HG02588 (cell line): ENCODE data around the gene SLCO3A1.

ENCODE experiments used
- ATAC-seq: cut with Tn5 transposase; IDR thresholded peaks from one replicate; pipeline ENCODE4 v1.9.1; 2021; ENCODE audit warnings: mild to moderate bottlenecking, moderate library complexity; ENCODE audit not compliant: unreplicated experiment

SLCO3A1 gene

DNA sequence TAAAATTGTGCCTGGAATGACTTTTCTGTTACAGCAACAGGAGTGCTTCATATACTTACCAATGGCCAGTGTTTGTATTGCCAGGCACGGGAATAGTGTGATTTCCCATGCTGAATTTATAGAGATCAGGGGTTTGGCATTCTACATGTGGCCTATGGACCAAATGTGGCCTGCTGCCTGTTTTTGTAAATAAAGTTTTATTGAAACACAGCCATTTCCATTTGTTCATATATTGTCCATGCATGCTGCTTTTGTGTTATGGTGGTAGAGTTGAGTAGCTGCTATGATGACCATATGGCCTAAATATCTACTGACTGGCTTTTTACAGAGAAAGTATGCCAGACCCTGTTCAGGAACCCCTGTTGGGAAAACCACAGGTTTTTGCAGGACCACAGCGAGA, 55.6 kb downstream of the SLCO3A1 start:
- ATAC-seq: no peak

DNA sequence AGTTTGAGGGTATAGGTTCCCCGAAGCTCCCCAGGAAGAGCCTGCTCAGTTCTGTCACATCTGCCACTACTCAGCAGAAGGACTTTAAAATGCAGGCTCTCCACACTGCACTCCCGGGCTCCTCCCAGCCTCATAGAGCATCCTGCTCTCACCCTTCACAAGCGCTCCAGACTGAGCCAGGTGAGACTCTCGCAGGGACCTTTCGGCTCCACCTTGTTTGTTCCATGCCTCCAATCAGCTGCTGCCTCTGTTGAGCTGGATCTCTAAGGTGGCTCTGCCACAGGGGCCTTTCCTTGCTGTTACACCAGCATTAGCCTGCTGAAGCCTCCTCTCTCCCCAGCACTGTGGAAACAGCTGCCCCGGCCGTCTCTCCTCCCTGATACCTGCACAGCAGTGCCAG, 56.1 kb downstream of the SLCO3A1 start:
- ATAC-seq: no peak

DNA sequence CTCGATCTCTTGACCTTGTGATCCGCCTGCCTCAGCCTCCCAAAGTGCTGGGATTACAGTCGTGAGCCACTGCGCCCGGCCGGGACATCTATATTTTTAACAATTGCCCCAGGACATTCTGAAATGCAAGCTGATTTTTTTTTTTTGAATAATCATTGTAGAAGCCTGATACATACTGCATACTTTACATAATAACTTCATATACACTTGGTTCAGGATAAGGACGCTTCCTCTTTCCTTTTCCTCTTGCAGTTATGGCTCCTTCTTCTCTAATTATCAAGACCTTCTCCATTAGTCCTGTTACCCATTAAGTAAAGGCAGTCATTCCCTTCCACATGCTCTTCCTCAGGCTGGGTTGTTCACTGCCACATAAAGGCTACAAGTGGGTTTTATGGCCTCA, 58.3 kb downstream of the SLCO3A1 start:
- ATAC-seq: no peak

DNA sequence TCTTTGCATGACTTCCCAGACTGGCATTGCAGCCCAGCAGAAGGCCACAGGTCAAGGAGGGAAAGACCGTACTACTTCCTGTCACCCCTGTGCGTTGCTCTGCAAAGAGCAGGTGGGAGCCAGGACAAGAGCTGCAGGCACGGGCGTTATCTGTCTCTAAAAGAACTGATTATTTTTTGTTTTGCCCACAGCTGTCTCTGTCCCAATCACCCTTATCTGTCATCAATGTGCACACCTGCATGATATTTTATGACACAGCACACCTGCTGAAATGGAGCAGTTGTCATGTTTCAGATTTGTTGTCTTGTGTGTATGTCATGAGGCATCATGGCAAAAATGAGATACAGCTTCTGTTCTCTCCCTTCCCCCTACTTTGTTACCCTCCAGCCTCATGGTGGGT, 58.8 kb downstream of the SLCO3A1 start:
- no peak for ATAC-seq

DNA sequence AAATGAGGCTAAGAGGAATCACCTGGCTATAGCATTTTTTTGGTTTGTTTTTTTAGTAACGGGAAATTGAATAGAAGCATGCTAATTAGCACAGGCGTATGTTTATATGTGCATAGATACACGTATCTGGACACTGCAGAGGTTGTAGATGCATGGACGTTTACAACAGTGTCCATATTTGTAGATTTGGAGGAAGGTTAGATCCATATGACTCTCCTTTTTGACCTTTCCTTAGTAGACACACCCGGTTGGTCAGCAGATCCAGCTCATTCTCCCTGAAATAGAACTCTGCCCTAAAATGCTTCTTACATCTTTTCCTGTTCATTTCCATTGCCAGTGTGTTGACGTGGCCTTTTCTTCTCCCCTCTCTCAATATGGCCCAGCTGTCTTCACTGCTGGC, 60.1 kb downstream of the SLCO3A1 start:
- ATAC-seq: no peak

DNA sequence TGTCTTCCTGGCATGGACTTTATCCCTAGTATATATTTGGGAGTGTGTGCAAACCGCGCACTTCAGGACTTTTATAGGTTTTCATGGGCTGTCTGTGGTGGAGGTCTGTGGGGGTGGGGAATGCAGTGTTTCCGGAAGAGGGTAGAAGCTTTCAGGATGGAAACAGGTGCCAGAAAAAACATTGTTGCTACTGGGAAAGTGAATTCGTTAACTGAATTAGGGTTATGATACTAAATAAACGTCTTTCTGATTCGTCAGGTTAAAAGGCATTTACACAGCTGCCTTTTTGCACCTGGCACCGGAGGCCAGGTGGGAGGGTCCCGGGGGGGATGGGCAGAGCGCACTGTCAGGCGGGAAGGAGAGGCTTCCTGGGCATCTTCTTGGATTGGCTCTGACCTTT, 62.1 kb downstream of the SLCO3A1 start:
- ATAC-seq: no peak

DNA sequence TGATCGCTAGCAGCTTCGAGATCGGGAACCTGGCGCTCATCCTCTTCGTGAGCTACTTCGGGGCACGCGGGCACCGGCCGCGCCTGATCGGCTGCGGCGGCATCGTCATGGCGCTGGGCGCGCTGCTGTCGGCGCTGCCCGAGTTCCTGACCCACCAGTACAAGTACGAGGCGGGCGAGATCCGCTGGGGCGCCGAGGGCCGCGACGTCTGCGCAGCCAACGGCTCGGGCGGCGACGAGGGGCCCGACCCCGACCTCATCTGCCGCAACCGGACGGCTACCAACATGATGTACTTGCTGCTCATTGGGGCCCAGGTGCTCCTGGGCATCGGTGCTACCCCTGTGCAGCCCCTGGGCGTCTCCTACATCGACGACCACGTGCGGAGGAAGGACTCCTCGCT, 62.5 kb downstream of the SLCO3A1 start:
- no peak for ATAC-seq

DNA sequence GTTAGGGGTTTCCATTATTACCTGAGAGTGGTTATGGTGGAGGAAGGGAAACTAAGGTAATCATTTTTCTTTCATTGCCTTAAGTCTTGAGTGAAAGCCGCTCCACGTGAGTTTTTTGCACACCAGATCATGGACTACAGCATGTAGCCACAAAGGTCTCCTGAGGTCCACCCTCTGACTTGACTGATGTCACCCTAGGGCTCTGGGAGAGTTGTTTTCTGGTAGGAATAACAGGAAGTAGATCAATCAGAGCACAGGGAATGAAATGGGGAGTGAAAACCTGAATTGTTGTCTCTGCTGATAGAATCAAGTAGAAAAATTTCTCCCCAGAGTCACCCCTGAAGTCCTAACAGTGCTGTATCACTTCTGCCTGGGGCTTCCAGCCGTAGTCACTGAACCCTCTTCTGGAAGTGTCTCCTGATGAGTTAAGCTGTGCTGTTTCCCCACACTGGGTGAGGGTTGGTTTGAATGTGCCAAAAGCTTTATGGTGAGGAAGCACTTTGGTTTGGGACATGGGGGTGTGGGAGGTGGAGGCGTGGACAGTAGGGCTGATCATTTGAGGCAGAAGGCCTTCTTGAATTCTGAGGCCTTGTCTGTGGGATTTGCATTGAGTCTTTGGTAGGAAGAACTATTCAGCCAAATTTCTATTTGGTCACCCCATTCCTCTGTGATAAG, 64.3 kb downstream of the SLCO3A1 start:
- ATAC-seq: no peak

DNA sequence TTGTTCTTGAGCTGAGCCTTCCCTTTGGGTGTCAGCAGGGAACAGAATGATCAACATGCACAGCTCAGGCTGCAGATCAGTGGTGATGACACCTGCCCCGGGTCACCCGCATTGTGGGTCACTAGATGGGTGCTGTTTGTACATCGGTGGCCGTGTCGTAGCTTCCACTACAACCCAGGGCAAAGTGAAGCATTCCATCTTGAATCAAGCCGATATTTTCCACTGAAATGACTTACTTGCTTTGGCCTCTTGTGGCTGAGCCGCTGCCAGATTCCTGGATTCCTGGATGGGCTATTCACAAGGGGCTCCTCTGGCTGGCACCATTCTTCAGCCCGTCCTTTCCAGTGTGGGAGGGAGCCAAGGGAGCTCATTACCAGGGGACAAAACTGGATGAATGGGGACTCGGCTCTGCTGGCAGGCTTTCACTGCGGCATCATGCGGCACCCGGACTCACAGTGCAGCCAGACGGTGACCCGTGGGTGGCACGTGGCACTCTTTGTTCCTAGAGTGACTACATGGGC, 65.6 kb downstream of the SLCO3A1 start:
- ATAC-seq: no peak

DNA sequence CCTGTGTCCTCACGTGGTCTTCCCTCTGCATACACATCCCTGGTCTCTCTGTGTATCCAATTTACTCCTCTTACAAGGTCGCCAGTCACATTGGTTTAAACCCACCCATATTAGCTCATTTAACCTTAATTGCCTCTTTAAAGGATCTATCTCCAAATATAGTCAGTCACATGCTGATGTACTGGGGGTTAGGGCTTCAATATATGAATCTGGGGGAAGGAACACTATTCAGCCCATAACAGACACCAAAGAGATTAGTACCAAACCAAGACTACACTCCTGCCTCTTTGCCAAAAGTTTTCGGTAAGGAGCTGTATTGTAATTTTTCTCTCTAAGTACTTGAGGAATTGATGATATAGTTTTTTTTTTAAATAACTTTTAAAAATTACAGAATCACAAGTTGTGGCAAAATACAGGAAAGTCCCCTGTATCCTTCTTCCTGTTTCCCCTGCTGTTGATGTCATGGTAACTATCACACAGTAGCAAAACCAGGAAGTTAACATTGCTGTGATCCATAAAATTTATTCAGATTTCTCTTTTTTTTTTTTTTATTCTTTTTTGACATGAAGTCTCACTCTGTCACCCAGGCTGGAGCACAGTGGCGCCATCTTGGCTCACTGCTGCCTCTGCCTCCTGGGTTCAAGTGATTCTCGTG, 67.8 kb downstream of the SLCO3A1 start:
- ATAC-seq: no peak

DNA sequence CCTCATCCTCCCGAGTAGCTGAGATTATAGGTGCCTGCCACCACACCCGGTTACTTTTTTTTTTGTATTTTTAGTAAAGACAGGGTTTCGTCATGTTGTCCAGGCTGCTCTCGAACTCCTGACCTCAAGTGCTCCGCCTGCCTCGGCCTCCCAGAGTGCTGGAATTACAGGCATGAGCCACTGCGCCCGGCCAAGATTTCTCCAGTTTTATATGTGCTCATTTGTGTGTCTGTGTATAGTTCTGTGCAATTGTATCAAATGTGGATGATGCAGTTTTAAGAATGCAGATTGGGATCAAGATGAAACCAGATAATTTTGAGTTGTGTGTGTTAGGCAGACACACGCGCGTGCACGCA, 68.3 kb downstream of the SLCO3A1 start:
- ATAC-seq: no peak

DNA sequence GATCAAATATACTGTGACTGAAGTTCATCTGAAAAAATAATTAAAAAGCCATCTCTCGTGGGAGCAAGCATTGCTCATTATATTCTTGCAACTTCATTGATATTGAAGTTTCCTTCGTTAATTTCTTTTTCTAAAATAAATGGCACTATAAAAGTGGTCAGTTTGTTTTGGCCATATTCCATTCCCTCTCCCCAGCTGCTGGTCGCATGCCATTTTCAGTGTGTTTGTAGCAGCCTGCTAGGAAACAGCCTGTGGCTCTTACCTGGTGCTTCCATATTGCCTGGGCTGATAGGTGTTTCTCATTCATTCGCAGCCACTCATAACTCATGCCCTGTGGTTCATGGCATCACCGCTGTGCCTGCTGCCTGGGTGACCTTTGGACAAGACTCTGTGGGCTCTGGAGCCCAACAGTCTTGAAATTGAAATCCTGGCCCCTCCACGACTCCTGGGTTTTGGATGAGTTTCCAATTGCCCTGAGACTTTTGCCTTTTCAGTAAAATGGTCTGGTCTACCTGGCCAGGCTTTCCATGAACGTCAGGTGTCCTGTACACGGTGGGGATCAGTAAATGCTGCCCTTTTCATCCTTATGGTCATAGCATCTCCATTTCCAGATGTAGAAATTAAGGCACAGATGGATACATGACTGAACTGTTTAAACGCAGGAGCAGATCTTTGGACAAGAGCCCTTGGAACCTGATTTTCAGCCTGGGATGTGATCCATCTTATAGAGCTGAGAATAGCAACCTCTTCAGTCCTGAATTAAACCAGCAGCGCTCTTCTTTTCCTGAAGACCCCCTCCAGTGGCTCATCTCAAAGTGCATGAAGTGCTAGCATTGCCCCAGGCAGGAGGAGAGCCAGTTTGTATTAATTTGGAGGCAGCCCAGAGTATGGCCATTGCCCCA, 69.4 kb downstream of the SLCO3A1 start:
- ATAC-seq: no peak

DNA sequence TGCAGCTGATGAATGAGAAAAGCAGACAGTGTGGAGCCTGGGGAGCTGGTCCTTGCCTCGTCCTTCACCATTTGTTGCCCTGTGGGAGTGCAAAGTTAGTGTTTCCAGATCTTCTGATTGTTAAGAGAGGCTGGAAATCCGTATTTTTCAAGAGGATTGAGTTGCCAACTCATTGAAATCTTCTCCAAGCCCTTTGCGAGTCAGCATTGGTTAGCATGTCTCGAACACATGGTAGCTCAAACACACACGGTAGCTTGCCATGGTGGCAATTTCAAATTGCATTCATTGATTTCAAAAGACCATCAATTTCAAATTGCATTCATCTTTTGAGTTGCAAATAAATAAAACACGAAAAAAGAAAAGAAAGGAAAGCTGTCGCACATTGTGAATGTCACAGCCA, 70.7 kb downstream of the SLCO3A1 start:
- ATAC-seq: no peak

DNA sequence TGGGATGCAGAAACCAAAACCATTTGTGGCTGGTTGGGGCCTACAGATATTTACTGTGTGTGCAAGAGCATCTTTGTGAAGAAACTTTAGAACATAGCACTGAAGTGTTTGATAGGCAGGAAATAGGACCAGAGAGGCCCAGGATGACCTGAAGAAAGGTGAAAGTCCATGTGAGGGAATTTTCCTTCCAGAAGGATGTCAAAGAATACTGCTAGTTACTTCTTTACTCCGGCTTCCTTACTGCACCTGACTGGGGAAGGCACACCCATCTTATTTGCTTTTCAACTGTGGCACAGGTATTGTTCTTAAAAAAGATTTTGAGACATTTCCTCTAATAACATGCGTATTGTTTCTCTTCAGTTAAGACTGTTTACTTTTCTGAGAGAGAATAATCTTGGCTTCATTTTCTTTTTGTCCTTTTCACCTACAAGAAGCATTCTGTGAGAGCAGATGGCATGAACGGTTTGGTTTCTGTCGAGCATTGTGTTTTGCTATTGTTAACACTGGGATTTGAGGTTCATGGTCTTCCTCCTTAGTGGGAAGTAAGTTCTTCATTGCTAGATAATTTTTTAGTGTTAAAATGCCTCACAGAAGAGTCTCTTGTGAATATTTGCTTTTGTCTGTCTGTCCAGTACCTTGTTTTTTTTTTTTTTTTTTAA, 71.5 kb downstream of the SLCO3A1 start:
- ATAC-seq: no peak

DNA sequence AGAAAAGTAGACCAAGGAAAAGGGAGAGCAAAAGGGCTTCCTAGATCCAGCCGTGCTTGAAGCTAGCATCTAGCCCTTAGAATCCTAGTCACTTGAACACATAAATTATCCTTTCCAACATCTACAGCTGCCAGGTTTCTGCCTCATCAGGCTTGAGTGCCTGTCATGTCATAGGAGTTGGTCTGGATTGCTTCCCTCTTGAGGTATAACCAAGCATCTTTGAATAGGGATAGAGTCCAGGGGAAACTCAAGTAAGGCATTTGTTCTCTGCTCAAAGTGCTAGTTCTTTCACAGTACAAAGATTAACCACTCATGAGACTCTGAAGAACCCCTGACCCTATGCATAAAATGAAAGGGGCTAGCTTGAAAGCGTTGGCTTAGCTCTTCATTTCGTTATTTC, 72.3 kb downstream of the SLCO3A1 start:
- ATAC-seq: no peak

DNA sequence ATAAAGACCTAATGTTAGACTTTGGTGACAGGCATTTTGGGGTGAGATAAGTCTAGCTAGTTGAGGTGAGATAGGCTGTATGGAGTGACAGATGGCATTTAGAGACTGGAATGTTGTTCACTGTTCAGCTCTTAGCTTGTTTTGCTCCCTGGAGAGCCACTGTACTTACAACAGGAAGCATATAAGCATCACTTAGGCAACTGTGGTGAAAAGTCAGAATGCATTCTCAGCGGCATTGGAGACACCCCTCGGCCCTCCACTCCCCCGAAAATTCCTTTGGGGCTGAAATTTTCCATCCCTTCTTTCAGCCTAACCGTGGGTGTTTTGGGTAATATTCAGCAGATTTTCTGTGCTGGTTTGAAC, 73.4 kb downstream of the SLCO3A1 start:
- ATAC-seq: no peak

DNA sequence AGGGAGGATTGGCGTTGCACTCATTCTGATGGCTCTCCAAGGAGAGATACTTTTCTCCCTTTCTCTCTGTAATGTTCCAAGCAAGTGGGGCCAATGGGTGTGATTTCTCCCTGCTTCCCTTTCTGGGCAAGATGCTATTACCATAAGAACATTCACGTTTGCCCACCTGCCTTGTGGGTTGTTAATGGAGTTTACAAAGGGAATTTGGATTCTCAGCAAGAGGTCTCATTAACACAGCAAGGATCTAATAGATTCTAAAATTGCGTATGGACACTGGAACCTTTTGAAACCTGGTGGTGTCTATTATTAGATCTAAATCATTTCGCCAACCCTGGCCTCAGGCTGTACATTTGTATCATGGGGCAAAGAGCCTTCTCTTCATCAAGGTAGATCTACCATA, 74.1 kb downstream of the SLCO3A1 start:
- ATAC-seq: no peak

DNA sequence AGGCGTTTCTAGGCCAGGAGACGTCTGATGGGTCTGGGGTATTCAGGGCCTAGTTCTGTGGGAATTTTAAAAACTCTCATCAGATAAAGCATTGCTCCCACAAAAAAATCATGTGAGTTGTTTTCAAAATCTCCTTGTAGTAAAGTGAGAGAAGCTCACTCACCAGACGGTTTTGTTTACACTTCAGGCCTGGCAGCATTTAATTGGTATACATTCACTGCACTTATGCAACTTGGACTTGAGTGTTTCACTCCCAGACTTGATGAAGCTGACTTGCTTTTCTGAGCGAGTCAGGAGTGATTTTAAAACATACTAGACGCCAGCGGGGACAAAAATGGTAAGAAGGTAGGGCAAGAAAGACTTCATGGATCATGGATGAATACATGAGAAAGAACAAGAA, 75.2 kb downstream of the SLCO3A1 start:
- no peak for ATAC-seq

DNA sequence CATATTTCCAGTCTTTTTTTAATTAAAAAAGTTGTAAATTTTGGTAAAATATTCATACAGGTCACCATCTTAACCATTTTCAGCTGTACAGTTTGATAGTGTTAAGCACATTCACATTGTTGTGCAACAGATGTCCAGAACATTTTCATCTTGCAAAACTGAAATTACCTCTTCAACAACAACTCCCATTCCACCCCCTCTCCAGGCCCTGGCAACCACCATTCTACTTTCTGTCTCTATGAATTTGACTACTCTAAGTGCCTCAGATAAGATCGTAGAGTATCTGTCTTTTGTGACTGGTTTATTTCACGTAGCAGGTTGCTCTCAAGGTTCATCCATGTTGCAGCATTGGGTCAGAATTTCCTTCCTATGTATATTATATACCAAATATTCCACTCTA, 76.0 kb downstream of the SLCO3A1 start:
- no peak for ATAC-seq

DNA sequence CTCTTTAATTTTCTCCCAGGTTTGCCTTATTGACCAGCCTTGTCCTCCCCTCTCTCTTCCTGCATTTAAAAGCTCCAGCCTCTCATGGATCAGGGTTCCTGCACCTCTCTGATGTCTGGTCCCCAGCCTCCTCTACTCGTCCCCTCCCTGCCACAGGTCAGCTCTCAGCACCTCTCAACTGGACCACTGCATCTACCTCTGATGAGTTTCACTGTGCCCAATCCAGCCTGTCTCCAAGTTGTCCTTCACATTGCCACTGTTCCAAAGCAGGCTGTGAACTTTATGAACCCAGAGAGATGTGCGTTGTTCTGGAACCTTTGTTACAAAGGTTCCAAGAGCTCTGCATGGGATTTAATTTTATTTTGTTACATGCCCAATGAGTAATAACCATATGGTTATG, 76.6 kb downstream of the SLCO3A1 start:
- no peak for ATAC-seq

DNA sequence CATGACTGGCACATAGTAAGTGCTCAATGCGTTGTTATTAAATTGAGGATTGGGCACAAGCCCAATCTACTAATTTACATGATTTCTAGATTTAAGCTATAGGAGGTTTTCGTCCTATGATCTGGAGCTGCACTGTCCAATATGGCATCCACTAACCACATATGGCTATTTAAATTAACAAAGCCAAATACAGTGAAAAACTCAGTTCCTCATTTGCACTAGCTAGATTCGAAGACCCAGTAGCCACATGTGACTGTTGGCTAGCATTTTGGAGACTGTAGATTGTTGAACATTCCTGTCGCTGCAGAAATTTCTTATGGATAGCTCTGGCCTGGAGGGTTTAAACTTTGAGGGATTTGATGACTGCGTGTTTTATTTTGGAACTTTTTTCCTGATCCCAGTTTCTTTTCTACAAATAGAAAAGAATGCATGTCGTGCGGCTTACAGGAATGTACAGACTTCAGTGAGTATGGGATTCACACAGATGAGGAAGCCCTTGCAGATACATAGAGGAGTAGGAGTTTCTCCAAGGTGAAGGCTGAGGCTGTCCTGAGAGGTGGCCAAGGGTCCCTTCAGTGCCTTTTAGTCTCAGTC, 82.8 kb downstream of the SLCO3A1 start:
- no peak for ATAC-seq
